Measurements from ENCODE around the gene SCFD2.

SCFD2 gene

GRCh38 chr4:53205970-53206369 lies 159.9 kb downstream of the SCFD2 start:
- no peak overlapping the region for H3K9ac ChIP-seq (ENCODE audit: low read length)
- no peaks in the 10 kb centered on the region for H4K20me1 ChIP-seq (ENCODE audit: insufficient read depth, low read length)
- no peaks in the 10 kb centered on the region for H3K9me2 ChIP-seq (ENCODE audit: low read depth, low read length)
- no peaks in the 10 kb centered on the region for H3F3A ChIP-seq (ENCODE audit: insufficient read depth, low read length)
- H3K4me3 ChIP-seq (ENCODE audit: low read depth, low read length, poor library complexity, severe bottlenecking): no peak overlapping the region
- no peaks in the 10 kb centered on the region for H3K79me2 ChIP-seq (ENCODE audit: insufficient read depth, low read length)
- no peak for TF ChIP-seq CTCF (IDR thresholded peaks at IDR 0.05; ENCODE audit: low read length)
- no peak for TF ChIP-seq EZH2 (IDR thresholded peaks at IDR 0.05; ENCODE audit: borderline replicate concordance, low read length)
- H3K36me3 ChIP-seq (ENCODE audit: insufficient read depth, low read length): no peaks in the 10 kb centered on the region
- no peaks in the 10 kb centered on the region for H3K27me3 ChIP-seq (ENCODE audit: insufficient read depth, low read length)
- H3K27ac ChIP-seq (ENCODE audit: low read depth, low read length, poor library complexity, severe bottlenecking): no peak overlapping the region
- no peak overlapping the region for H2AFZ ChIP-seq (ENCODE audit: low read length)
- no peak overlapping the region for H3K4me2 ChIP-seq (ENCODE audit: low read length)
- no peaks in the 10 kb centered on the region for H3K4me1 ChIP-seq (ENCODE audit: insufficient read depth, low read length, severe bottlenecking)
- no peaks in the 10 kb centered on the region for H3K9me3 ChIP-seq (ENCODE audit: low read length)

GRCh38 chr4:53199356-53199755 lies 166.5 kb downstream of the SCFD2 start:
- Histone ChIP-seq H4K20me1 (ENCODE audit: insufficient read depth, low read length) (no peaks in the 10 kb centered on the region), H3K4me1 (ENCODE audit: insufficient read depth, low read length, severe bottlenecking) (no peaks in the 10 kb centered on the region), H3F3A (ENCODE audit: insufficient read depth, low read length) (no peaks in the 10 kb centered on the region), H3K9me3 (ENCODE audit: low read length) (no peaks in the 10 kb centered on the region), H3K9ac (ENCODE audit: low read length) (no peak overlapping the region), H3K79me2 (ENCODE audit: insufficient read depth, low read length) (no peaks in the 10 kb centered on the region), H2AFZ (ENCODE audit: low read length) (no peak overlapping the region), H3K27ac (ENCODE audit: low read depth, low read length, poor library complexity, severe bottlenecking) (no peak overlapping the region), H3K4me2 (ENCODE audit: low read length) (no peak overlapping the region), H3K27me3 (ENCODE audit: insufficient read depth, low read length) (no peaks in the 10 kb centered on the region), H3K4me3 (ENCODE audit: low read depth, low read length, poor library complexity, severe bottlenecking) (no peak overlapping the region), H3K36me3 (ENCODE audit: insufficient read depth, low read length) (no peaks in the 10 kb centered on the region), H3K9me2 (ENCODE audit: low read depth, low read length) (no peaks in the 10 kb centered on the region)
- no peak for TF ChIP-seq CTCF (IDR thresholded peaks at IDR 0.05; ENCODE audit: low read length)
- no peak for TF ChIP-seq EZH2 (IDR thresholded peaks at IDR 0.05; ENCODE audit: borderline replicate concordance, low read length)

GRCh38 chr4:53197772-53198142 lies 168.1 kb downstream of the SCFD2 start:
- Histone ChIP-seq H2AFZ (ENCODE audit: low read length) (no peak overlapping the region), H3K4me3 (ENCODE audit: low read depth, low read length, poor library complexity, severe bottlenecking) (no peak overlapping the region), H3K4me1 (ENCODE audit: insufficient read depth, low read length, severe bottlenecking) (no peaks in the 10 kb centered on the region), H3K27ac (ENCODE audit: low read depth, low read length, poor library complexity, severe bottlenecking) (no peak overlapping the region), H3K9ac (ENCODE audit: low read length) (no peak overlapping the region), H3K9me2 (ENCODE audit: low read depth, low read length) (no peaks in the 10 kb centered on the region), H3F3A (ENCODE audit: insufficient read depth, low read length) (no peaks in the 10 kb centered on the region), H3K9me3 (ENCODE audit: low read length) (no peaks in the 10 kb centered on the region), H3K27me3 (ENCODE audit: insufficient read depth, low read length) (no peaks in the 10 kb centered on the region), H3K36me3 (ENCODE audit: insufficient read depth, low read length) (no peaks in the 10 kb centered on the region), H3K79me2 (ENCODE audit: insufficient read depth, low read length) (no peaks in the 10 kb centered on the region), H3K4me2 (ENCODE audit: low read length) (no peak overlapping the region), H4K20me1 (ENCODE audit: insufficient read depth, low read length) (no peaks in the 10 kb centered on the region)
- TF ChIP-seq EZH2 (IDR thresholded peaks at IDR 0.05; ENCODE audit: borderline replicate concordance, low read length): no peak
- no peak for TF ChIP-seq CTCF (IDR thresholded peaks at IDR 0.05; ENCODE audit: low read length)
